HG03095 (cell line): ENCODE data around the gene MAMDC4.
"Not testable (repeated sequence)": the region's sequence is repeated elsewhere in the genome, so short reads cannot be mapped to it uniquely, and the experiment has no call there.

Experiments used
- ATAC-seq: cut with Tn5 transposase; IDR thresholded peaks from one replicate; pipeline ENCODE4 v1.9.1; 2021; ENCODE audit warnings: moderate library complexity; ENCODE audit not compliant: unreplicated experiment

MAMDC4 gene

DNA sequence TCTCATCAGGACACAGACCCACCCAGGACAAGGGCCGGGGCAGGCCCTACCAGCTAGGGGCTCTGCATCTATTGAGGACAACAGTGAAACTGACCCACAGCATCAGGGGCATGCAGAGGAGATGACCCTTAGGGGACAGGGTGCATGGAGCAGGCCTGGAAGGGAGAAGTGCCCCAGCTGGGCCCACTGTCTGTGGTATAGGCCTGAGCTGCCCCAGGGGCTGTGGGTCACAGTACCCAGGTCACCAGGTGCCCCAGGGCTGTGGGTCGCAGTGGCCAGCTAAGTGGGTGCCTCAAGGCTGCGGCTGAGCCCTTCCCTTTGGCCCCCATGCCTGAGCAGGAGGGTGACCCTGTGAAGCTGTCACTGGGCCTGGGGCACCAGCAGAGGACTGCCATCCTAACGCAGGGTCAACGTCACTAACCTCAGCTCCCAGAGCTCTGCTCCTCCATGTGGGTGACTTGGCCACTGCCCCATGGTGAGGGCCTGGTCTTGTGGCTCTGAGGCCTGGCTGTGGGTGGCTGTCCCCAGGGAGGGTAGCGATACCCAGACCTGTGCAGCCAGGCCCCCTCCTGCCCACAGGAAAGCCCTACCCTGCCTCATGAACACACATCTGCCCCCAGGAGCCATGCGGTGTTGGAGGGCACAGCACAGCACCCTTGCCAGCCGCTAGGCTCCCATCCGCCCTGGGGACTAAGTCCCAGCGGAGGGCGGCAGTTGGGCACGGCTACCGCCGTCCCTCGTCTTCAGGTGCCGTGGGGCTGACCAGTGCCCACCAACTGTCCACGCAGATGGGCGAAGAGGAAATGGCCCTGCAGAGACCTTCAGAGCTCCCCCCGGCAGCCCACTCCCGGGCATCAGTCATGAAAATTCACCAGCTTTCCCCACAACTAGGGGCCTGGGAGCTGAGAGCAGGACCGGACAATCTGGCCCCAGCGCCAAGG, 9.1 kb downstream of the MAMDC4 start:
- ATAC-seq = no peak

DNA sequence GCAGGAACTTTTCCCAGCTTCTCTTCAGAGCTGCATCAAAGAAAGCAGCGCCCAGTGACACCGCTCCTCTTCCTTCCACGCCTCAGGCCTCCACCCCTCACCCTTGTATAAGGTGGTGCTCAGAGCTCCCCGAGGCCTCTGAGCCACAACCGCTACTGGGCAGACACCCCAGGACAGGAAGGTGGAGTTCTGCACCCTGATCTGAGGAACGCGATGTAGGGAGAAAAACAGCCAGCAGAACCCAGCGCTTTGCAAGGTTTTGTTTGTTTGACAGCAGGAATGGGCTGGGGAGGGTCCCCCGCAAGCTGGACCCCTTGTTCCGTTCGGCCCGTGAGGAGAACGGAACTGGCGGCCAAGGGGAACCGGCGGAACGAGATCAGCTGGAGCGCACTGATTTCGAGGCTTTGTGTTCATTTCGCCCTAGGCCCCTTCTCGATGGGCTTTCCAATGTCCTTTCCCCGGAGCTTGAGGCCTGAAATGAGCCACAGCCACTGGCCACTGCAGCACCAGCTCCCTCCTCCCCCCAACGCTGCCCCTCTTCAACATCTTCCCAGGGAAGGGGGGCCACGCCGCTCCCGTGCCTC, 9.8 kb downstream of the MAMDC4 start:
- no peak for ATAC-seq

DNA sequence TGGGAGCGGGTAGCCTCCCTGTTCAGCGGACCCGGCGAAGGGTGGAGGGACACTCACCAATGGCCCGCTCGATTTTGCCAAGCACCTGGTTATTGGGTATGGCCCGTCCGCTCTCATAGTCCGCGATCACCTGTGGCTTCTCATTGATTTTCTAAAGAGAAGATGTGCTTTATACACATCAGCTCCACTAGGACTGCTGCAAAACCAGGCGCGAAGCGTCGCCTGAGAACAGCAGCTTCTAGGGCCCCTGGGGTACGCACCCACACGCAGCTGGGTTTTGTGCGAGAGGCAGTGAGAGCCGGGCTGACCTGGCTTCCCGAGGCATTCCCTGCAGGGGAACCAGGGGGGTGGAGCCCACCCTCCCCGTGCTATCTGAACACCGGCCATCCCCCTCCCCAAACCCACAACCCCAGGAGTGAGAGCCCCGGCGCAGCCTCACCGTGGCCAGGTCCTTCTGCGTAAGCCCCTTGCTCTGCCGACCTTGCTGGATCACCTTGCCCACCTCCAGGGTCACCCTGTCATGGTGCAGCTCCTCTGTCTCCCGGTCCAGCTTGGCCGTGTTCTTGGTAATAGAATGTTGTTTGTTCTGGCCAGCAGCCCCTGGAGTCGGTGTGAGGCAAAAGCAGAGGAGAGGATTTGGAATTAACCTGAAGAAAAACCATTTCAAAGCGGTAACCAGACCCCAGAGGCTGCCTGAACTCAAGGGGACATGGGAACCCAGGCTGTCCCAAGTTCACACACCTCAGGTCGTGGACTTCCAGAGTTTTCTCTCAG, 10.9 kb downstream of the MAMDC4 start:
- ATAC-seq = no peak

DNA sequence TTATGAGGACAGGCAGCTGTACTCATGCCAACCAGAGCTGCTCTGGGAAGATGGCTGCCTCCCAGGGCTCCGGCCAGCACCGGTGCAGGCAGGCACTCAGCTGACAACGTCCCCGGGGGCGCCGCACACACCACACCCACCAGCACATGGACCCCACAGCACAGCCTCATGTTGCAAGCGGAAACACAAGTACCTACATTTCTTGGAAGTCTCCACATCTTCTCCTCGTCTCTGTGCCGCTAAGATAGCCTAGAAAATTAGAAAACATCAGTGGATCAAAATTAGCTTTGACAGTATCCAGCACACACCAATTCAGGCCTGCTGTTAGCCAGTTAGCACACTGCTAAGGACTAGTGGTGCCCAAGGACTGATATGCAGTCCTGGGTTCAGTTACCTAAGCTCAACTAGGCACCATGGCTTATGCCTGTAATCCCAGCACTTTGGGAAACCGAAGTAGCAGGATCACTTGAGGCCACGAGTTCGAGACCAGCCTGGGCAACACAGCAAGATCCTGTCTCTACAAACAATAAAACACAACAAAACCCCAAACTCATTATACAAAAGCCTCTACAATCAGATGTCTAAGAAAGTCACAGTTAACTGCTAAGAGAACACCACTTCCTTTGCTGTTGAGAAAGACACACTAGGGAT, 11.6 kb downstream of the MAMDC4 start:
- ATAC-seq = no peak

DNA sequence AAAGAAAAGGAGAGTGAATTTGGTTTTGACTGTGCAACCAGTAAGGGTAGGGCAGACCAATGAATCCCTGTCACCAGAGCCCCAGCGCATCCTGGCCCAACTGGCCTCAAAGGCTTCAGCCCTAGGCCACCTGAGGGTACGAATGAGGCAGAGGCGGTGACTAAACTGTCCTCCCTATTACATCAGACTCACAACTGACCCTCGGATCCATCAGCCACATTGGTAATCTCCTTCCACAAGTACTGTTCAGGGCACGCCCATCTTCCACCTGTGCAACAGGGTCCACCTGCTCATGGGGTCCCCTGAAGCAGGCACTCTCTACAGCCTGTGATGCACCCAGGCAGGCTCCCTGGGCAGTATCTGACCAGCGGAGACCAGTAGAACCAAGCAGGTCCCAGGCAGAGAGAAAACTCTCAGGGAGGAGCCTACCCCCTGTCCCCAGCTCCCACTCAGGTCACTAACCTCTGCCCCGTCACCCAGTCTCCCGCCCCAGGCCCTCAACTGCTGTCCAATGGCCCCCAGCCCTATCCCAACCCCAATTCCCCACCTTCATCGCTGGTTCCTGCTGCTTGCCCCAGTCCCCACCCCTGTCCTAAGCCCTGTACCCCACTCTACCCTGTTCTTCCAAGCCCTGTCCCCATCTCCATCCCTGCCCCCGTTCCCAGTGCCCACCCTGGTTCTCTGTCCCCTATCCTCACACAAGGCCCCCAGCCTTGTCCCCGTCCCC, 13.1 kb downstream of the MAMDC4 start:
- ATAC-seq = no peak

DNA sequence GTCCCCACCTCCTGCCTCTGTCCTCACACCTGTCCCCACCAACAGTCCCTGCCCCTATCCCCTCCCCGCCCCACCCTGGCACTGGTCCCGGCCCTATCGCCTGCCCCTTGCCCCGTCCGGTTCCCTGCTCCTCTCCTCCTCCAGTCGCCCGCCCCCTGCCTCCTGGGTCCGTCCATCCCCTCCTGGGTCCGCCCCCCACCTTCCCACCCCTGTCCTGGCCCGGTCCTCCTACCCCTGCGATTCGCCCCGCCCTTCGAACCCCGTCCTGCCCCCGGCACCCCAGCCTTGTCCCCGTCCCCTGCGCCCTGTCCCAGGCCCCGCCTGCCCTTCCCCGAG, 13.6 kb downstream of the MAMDC4 start:
- ATAC-seq = no peak

DNA sequence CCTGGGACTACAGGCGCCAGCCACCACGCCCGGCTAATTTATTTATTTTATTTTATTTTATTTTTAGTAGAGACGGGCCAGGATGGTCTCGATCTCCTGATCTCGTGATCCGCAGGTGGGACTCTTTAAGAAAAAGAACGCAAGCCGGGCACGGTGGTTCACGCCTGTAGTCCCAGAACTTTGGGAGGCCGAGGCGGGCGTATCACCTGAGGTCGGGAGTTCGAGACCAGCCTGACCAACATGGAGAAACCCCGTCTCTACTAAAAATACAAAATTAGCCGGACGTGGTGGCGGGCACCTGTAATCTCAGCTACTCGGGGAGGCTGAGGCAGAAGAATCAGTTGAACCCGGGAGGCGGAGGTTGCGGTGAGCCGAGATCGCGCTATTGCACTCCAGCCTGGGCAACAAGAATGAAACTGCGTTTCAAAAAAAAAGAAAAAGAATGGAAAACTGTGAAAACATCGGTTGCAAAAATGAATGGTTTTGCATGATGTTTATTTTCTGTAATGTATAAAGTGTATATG, 14.8 kb downstream of the MAMDC4 start:
- ATAC-seq = not testable (repeated sequence)

DNA sequence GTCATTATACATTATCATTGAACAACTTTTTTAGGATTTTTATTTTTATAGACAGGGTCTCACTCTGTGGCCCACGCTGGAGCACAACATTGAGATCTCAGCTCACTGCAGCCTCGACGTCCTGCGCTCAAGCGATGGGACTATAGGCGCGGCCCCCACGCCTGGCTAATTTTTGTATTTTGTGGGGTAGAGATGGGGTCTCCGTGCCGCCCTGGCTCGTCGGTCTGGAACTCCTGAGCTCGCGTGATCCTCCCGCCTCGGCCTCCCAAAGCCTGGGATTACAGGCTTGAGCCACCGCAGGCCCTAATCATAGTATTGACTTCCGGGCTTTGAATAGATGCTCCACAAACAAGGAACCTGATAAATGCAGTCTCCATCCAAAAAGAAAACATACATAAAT, 15.3 kb downstream of the MAMDC4 start:
- ATAC-seq = no peak

DNA sequence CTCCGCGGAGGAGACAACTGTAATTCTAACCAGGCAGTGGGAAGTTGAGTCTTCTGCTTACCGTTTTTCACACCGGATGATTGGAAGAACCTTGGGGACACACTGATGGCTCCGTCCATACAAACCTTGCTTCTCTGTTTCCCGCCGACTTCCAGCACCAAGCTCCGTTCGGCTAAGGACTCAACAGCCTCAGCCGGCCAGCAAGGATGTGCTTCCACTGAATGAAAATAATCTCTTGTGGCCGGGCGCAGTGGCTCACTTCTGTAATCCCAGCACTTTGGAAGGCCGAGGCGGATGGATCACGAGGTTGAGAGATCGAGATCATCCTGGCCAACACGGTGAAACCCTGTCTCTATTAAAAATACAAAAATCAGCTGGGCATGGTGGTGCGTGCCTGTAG, 15.8 kb downstream of the MAMDC4 start:
- ATAC-seq = no peak

DNA sequence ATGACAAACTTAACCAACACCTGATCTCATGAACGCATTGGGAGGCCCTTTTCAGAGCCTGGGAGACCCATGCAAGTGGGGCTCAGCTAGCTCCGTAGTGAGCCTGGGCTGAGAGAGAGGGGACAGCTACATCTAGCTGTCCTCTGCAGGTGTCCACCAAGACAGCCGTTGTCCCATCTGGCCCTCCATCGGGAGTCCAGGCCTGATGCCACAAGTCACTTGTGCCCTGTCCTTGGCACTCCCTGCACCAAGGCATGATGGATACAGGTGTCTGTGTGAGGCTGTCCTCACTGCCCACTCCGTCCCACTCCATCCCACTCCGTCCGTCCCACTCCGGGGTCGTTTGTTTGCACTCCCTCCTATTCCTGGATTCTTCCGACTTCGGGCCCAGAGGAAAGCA, 16.5 kb downstream of the MAMDC4 start:
- ATAC-seq = no peak

DNA sequence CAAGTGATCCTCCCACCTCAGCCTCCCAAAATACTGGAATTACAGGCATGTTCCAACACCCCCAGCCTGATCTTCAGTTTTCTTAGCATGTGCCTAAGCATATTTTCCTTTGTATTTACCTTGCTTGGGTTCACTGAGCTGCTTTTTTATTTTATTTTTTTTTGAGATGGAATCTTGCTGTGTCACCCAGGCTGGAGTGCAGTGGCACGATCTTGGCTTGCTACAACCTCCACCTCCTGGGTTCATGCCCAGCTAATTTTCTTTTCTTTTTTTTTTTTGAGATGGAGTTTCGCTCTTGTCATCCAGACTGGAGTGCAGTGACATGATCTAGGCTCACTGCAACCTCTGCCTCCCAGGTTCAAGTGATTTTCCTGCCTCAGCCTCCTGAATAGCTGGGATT, 17.5 kb downstream of the MAMDC4 start:
- not testable (repeated sequence) for ATAC-seq

DNA sequence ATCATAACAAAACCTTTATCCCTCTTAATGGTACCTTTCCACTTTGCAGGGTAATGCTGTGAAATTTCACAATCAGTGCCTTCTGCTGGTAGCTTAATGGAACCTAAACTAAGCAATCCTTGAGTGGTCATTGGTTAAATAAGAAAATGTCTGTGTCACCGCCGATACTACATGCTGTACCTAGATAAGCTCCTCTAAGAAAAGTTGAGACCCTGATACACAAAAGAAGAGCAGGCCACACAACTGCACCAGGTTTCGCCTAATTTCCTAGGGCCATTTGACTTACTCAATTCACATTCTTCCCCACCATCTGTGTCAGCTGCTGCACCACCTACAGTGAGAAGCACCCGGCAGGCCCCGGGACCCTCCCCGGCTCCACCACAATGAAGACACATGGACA, 23.0 kb downstream of the MAMDC4 start:
- ATAC-seq = no peak

DNA sequence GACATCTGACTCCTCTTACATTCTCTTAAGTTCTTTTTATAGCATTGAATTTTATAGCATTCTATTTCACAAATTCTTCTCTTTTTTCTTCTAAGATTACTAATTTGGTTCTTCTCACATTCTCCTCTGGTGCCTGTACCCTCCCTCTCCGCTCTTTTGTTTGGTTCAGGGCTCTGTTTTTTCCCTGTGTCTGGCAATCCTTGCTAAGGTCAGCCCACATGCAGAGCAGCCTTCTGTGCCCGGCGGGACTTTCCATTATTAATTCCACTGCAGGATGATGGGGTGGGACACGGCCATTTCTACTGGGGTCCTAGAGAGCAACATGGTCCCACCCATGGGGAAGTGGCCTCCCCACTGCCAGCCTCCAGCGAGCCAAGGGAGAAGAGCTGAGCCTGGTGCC, 24.3 kb downstream of the MAMDC4 start:
- no peak for ATAC-seq

DNA sequence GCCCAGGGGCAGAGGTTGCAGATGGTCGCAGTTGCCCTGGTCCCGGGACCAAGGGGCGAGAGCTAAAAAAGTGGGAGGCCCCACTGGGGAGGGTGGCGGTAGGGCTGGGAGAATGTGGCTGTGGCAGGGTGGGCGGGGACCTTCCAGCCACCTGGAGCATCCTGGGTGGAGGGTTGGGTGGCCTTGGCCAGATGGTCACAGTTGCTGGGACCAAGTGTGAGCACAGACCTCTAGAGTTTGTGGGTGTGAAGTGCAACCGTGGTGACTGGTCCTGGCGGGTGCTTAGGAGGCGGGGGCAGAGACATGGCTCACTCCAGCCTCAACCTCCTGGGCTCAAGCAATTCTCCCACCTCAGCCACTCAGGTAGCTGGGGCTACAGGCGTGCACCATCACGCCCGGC, 28.5 kb downstream of the MAMDC4 start:
- ATAC-seq = no peak

DNA sequence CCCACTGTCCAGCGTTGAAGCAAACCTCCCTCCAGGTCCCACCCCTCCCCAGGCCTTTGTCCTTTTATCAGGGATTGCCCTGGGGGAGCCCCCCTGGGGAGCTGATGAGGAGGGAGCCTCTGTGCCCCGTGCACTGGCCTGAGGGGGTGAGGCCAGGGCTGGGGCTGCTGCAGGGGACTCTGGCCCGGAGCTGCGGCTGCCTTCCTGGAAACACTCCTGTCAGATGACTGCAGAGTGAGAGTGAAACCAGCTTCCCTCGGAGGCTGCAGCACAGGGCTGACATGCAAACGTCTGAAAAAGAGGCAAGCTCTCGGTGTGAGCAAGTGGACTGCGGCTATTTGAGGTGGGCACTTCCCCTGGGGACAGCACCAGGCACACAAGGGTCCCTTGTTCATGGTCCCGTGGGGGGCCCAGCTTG, 29.6 kb downstream of the MAMDC4 start:
- ATAC-seq = no peak

DNA sequence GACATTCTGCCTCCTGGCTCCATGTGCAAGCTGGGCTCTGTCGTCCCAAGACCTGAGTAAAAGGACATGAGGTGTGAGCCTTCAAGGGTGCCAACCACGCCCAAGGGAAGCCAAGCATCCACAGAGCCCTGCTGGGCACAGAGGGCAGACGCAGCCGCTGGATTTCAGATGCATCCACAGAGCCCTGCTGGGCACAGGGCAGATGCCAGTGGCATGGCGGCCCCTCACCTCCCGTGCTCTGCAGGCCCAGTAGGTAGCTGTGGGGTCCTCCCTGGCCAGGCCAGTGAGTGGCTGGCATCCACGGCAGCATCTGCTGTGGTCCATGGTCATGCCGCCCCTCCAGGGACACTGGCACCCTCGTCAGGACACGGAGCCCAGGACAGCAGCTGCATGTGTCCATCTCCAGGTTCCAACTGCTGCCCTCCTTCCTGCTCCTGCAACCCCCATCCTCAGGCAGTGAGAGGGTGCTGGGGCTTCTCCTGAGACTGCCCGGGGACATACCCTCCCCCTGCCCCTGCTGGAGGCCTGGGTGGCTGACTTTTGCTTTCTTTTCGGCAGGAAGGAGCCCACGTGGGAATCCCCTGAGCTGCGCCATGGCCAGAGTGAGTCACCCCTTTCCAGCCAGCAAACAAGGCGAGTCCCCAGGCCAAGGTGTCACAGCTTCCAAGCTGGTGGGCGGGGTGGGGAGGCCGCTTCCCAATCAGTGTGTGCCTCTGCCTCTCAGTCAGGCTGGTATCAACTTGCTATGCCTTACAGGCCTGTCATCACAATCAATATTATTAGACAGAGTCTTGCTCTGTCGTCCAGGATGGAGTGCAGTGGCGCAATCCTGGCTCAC, 30.2 kb downstream of the MAMDC4 start:
- ATAC-seq = no peak

DNA sequence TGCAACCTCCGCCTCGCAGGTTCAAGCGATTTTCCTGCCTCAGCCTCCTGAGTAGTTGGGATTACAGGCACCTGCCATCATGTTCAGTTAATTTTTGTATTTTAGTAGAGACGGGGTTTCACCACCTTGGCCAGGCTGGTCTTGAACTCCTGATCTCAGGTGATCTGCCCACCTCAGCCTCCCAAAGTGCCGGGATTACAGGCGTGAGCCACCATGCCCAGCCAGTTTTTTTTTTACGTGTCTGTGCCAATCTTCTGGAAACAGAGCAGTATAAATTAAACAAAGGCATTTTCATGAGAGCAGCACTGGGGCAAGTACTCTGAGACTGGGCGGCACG, 30.8 kb downstream of the MAMDC4 start:
- ATAC-seq = not testable (repeated sequence)

DNA sequence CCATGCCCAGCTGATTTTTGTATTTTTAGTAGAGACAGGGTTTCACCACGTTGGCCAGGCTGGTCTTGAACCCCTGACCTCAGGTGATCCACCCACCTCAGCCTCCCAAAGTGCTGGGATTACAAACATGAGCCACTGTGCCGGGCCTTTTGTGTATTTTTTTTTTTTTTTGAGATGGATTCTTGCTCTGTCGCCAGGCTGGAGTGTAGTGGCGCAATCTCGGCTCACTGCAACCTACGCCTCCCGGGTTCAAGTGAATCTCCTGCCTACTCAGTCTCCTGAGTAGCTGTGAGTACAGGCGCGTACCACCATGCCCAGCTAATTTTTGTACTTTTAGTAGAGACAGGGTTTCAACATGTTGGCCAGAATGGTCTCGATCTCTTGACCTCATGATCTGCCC, 31.5 kb downstream of the MAMDC4 start:
- not testable (repeated sequence) for ATAC-seq

DNA sequence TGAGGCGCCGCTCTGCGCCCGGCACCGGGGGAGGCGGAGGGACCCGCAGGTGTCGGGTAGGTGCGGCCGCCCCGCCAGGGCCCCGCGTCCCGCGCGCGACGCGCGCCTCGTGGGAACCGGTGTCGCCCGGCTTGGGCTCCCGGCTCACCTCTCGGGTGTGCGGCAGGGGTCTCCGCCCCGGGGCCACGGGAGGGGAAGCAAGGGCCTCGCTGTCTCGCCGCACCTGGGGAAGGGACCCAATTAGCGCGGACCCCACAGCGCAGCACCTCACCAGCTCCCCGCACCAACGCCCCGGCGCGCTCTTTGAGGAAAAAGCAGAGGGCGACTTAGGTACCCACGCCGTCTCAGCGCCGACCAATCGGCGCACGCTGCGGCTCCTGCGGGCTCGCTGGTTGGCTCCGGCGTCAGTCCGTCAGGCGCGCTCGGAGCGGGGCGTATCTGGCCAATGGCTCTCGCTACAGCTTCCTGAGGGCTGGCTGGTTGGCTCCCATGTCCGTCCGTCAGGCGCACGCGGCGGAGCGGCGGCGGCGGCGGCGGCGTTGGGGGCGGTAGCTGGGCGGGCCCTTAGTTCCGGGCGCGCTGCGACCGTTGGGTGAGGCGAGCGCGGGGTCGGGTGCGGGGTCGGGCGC, 33.9 kb downstream of the MAMDC4 start, which contains the start of gene TRAF2:
Gene TRAF2 (plus strand): TSS at position 567 of the 629 bp plus-strand sequence. CDS start 12,225 bp downstream, outside the sequence.
- peak; percentile 73 for ATAC-seq
